Activated gamma-delta T cell treated with anti-CD3 and anti-CD28 coated beads, Interleukin-2, amount 50 U/mL, for 16 hours (primary cell): ENCODE results near the gene LIN7B.
"Not testable (repeated sequence)": the region's sequence is repeated elsewhere in the genome, so short reads cannot be mapped to it uniquely, and the experiment has no call there.

ENCODE experiments used
- DNase-seq: peaks from one replicate; pipeline ENCODE4 v3.0.0-alpha.2; 2020; ENCODE audit warnings: low read depth

The LIN7B gene

DNA sequence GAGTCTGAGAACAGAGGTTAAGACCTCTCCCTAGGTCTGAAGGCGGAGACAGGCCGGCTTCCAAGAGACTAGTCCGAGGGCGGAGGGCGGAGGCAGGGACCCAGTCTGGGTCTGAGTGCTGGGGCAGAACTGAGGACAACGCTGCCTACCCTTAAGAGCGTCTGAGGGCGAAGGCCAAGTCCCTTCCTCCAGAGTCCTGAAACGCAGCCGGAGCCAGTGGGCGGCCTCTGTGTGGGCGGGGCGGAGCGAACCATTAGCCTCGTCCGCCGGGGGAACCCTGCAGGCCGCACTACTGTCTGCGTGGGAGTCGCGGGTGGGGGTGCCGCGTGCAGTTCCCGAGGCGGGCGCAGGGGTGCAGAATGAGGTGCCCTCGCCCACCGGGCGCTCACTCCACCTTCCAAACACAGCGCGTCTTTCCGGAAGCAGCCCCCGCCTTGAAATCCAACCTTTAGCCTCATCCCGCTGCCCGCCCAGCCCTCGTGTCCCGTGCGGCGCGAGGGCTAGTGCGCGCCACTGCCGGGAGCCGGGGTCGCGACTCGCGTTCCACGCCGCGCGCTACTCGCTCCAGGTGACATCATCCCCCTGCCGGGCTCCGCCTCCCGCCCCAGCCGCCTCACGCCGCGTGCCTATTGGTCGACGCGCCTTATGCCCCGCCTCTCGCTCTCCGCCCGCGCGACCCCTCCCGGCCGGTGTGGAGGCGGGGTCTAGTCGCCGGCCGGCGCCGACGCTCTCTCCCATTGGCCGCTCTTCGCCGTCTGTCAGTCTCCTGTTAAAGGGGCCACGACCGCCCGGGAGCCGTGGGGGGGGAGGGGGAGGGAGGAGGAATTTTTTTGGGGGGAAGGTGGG is 4.6 kb downstream of the LIN7B start, which contains the start of gene C19orf73:
Gene C19orf73 (minus strand): TSS at position 579 of the 846 bp plus-strand sequence. CDS start 121 bp downstream, at position 458.
- DNase-seq = peak; percentile 91

- no peak for DNase-seq
Measured at GRCh38 chr19:49119411-49120324, 5.5 kb downstream of the LIN7B start, which contains the start of gene PPFIA3. PPFIA3 (plus strand) TSS chr19:49119544; CDS start chr19:49127874, 8,330 bp downstream.

- no peak for DNase-seq
Measured at GRCh38 chr19:49120325-49120683, 6.1 kb downstream of the LIN7B start.

DNA sequence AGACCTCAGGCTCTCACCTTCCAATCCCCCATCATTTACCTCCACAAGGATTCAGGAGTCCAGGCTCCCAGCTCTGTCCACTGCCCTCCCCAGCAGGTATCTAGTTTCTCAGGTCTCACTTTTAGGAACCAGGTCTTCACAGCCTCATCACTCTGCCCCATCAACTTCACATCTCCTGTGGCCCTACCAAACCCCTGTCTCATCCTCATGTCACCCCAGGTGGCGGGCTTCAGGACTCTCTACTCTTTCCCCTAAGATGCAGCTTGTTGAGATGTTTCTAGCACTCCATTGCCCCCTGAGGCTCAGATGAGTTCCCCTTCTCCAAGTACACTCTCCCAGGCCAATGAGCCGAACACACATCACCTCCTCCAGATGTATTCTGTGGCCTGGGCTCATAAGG is 6.7 kb downstream of the LIN7B start:
- DNase-seq = no peak

DNA sequence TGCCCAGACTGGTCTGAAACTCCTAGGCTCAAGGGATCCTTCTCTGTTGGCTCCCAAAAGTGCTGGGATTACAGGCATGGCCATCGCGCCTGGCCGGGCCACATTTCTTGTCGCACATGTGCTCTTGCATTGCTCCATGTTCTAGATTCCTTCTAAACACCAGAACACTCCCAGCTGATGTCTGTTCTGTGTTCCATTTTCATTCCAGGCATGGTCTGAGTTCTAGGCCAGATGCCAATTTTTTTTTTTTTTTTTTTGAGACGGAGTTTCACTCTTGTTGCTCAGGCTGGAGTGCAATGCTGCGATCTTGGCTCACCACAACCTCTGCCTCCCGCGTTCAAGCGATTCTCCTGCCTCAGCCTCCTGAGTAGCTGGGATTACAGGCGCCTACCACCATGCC is 7.7 kb downstream of the LIN7B start:
- DNase-seq = not testable (repeated sequence)

DNA sequence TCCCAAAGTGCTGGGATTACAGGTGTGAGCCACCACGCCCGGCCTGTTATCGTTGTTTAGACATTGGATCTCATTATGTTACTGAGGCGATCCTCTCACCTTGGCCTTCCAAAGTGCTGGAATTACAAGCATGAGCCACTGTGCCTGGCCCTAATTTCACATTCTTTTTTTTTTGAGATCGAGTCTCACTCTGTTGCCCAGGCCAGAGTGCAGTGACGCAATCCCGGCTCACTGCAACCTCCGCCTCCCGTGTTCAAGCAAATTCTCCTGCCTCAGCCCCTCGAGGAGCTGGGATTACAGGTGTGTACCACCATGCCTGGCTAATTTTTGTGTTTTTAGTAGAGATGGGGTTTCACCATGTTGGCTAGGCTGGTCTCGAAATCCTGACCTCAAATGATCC is 9.1 kb downstream of the LIN7B start:
- not testable (repeated sequence) for DNase-seq

DNA sequence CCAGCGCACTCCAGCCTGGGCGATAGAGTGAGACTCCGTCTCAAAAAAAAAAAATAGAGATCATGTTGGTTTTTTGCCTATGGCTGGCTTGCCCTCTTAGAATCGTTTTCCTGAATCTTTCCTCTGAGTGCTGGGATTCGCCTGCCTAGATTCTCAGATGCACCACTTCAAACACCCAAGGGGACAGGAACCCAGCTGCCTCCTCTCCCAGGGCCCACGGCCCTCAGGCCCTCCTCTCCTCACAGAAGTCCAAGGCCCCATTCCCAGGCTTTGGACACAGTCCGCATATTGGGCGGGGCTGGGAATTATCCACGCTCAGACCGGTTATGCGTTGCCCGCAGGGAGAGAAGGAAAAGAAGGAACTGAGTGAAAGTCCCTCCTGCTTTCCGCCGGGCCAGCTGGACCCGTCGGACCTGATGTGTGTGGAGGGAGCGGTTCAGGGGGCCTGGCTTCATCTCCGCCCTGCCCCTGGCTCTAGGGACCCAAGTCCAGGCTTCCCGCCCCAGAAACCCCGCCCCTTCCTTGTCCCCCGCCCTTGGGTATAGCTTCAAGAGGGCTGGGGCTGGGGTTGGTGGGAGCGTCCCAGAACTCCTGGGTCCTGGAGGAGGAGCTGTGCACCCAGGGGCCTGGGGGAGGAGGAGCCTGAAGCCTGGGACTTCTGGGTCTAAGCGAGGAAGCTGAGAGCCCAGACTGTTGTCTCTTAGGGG is 11.0 kb downstream of the LIN7B start:
- DNase-seq = no peak

GRCh38 chr19:49126575-49126974 is 12.4 kb downstream of the LIN7B start:
- no peak for DNase-seq

- not testable (repeated sequence) for DNase-seq
Measured at GRCh38 chr19:49127225-49127624, 13.1 kb downstream of the LIN7B start.

DNA sequence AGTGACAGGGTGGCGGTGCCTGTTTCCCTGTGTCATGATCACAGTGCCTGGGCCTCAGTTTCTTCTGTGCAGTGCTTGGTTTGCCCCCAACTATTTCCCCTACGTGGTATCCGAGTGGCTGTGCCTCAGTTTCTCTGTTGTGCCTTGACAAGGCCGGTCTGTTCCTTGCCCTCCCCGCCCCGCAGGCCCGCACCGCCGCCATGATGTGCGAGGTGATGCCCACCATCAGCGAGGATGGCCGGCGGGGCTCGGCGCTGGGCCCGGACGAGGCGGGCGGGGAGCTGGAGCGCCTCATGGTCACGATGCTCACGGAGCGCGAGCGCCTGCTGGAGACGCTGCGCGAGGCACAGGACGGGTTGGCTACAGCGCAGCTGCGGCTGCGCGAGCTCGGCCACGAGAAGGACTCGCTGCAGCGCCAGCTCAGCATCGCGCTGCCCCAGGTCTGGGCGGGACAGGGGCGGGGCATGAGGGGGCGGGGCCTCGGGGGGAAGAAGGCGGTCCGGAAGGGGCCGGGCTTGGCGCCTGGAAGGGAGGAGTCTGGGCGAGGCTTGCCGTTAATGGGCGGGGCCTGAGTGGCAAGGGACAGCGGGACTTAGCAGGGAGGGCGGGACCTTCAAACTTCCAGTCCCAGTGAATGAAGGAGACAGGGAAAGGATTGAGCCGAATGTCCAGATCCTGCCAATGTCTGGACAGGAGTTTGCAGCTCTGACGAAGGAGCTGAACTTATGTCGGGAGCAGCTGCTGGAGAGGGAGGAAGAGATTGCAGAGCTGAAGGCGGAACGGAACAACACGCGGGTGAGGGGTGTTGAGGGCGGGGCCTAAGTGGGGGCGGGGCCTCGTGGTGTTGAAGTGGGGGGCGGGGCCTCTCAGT is 13.7 kb downstream of the LIN7B start:
- DNase-seq = peak; percentile 86

DNA sequence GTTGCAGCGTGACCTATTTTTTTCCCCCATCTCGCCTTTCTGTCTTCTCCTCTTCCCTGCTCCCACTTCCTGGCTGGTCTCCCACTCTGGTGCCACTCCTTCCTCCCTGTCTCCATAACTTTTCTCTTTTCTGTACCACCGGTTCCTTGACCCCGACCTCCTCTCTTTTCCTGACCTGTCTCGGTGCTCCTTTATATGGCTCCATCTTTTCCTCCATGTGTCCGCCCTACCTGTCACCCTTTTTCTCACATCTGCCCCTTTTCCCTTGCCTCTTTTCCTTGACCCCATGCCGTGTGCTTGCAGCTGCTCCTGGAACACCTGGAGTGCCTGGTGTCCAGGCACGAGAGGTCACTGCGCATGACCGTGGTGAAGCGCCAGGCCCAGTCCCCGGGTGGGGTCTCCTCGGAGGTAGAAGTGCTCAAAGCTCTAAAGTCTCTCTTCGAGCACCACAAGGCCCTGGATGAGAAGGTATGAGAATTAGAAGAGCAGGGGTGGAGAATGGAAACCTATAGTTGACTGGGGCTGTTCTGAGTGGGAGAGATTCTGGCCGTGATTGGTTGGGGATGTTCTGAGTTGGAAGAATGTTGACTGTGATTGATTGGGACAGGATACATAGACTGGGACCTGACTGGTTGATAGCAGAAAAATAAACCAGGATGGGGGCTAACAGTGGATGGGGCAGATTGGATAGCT is 14.5 kb downstream of the LIN7B start:
- DNase-seq = no peak

DNA sequence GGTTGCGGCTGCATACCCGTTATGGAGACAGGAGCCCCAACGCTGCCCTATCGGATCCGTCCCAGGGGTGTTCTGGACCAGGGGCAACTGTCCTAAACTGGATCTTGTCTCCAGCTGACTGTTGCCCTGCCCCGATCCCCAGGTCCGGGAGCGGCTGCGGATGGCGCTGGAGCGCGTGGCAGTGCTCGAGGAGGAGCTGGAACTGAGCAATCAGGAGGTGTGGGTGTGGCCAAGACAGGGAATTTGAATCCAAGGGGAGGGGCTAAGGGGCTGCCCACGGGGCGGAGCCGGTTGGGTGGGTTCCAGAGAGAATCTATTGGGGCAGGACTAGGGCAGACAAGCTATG is 15.0 kb downstream of the LIN7B start:
- no peak for DNase-seq

GRCh38 chr19:49130325-49130724 is 16.2 kb downstream of the LIN7B start:
- no peak for DNase-seq

DNA sequence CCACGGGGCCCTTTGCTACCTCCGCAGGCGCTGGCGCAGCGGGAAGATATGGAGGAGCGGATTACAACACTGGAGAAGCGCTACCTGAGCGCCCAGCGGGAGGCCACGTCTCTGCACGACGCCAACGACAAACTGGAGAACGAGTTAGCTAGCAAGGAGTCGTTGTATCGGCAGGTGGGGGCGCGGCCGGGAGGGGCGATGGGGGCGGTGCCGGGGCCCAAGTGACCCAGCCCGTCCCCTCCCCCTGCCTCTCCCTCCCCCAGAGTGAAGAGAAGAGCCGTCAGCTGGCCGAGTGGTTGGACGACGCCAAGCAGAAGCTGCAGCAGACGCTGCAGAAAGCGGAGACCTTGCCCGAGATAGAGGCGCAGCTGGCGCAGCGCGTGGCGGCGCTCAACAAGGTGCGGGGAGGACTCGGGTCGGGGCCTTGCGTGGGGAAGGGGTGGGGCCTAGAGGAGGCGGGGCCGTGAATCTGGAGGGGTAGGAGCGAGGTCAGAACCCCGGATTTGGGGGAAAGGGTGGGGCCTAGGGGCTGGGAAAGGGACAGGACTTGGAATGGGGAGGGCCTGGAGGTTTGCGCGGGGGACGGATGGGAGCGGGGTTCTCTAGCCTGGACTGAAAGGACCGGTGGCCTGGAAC is 18.9 kb downstream of the LIN7B start:
- DNase-seq = no peak

DNA sequence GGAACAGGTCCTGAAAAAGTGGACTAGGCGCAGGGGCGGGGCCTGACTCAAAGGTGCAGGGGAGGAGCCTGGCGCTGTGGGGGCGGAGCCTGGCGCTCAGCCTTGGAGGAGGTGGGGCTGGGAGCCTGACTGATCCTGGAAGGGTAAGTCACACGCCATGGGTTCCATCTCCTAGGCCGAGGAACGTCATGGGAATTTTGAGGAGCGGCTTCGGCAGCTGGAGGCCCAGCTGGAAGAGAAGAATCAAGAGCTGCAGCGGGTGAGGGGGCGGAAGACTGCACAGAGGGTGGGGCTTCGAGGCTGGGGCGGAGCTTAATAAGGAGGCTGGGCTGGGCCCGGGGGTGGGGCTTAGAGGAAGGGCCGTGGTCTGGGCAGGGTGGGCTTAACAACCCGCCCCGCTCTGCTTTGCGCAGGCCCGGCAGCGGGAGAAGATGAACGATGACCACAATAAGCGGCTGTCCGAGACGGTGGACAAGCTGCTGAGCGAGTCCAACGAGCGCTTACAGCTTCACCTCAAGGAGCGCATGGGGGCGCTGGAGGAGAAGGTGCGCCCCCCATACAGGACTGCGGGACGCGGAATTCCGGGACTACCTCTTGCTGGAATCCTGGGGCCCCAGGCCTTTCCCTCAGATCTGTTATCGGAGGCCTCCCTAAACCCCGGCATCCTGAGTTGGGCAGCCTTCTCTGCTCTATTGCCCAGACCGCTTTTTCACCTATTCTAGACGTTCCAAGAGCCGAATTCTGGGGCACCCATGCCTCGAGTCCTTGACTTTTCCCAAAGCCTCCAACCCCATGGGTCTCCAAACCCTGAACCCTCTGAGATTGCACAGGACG is 19.7 kb downstream of the LIN7B start:
- no peak for DNase-seq

GRCh38 chr19:49135686-49136085 is 21.5 kb downstream of the LIN7B start:
- DNase-seq = no peak

- no peak for DNase-seq
Measured at GRCh38 chr19:49136771-49137171, 22.6 kb downstream of the LIN7B start.

- DNase-seq = no peak
Measured at GRCh38 chr19:49140951-49141350, 26.8 kb downstream of the LIN7B start.

GRCh38 chr19:49141352-49141751 is 27.2 kb downstream of the LIN7B start:
- DNase-seq = no peak
